Mesodermal cell (in vitro differentiated cells): Measurements from ENCODE around the gene IRAK1.

Source experiments
- H3K27ac ChIP-seq: 2 replicates; pipeline ENCODE4 v1.7.0; 2013; ENCODE audit warnings: mild to moderate bottlenecking, low read depth, low read length, moderate library complexity; ENCODE audit not compliant: severe bottlenecking
- H3K36me3 ChIP-seq: 2 replicates; pipeline ENCODE4 v1.7.1; 2013; ENCODE audit warnings: mild to moderate bottlenecking, low read length, moderate library complexity; ENCODE audit not compliant: control insufficient read depth, insufficient read depth
- H3K4me1 ChIP-seq: one replicate; pipeline ENCODE4 v1.7.1; 2013; ENCODE audit warnings: mild to moderate bottlenecking, low read length; ENCODE audit not compliant: insufficient read depth, control insufficient read depth, poor library complexity, severe bottlenecking
- H3K4me3 ChIP-seq: 2 replicates; pipeline ENCODE4 v1.7.0; 2013; ENCODE audit warnings: low read length, control low read depth, mild to moderate bottlenecking; ENCODE audit not compliant: insufficient read depth, poor library complexity, severe bottlenecking; ENCODE audit errors: extremely low read depth
- H3K9me3 ChIP-seq: 2 replicates; pipeline ENCODE4 v1.7.1; 2013; ENCODE audit warnings: mild to moderate bottlenecking, low read length, moderate library complexity; ENCODE audit not compliant: control insufficient read depth
- WGBS, 2 experiments: methylation state at CpG; one replicate each; pipeline ENCODE4 v1.1.5; 2013; ENCODE audit warnings: missing lambda C conversion rate in 2 of 2; ENCODE audit not compliant: insufficient coverage in 2 of 2; 5-methylcytosine and 5-hydroxymethylcytosine counted together

IRAK1 gene

GRCh38 chrX:153993978-153994377, 25.7 kb downstream of the IRAK1 start:
- H3K4me3 ChIP-seq = no peak overlapping the region
- 92% methylated on average over 2 of the region's 10 CpGs; no CpG with 5 or more reads in 1 of the 2 experiments for WGBS, 2 experiments
- no peak overlapping the region for H3K27ac ChIP-seq
- no peaks in the 10 kb centered on the region for H3K9me3 ChIP-seq
- no peaks in the 10 kb centered on the region for H3K36me3 ChIP-seq
- H3K4me1 ChIP-seq = no peaks in the 10 kb centered on the region

- no peaks in the 10 kb centered on the region for H3K36me3 ChIP-seq
- H3K4me3 ChIP-seq = no peak overlapping the region
- no peak overlapping the region for H3K27ac ChIP-seq
- H3K4me1 ChIP-seq = no peaks in the 10 kb centered on the region
- H3K9me3 ChIP-seq = no peaks in the 10 kb centered on the region
- 94 to 96% methylated on average over 5 to 8 of the region's 12 CpGs for WGBS, 2 experiments
These were observed 26.6 kb downstream of the IRAK1 start for GRCh38 chrX:153993079-153993478.

DNA sequence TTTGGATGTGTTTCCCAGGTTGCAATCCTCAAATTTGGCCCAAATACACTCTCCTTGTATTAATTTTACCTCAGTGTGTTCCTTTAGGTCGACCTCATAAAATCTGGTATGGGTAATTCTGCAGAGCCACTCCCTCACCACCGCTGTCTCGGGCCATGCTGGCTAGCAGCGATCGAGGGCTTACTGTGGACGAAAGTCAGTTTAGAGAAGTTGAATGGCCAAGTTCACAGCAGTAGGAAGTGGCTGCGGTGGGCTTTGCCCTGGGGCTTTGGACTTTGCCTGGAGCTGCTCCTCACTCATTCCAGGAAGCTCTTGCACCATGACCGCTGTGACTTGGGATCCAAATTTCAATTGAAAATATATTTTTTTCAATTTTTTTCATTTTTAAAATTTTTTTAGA, 27.5 kb downstream of the IRAK1 start:
- 67 to 100% methylated on average over 1 to 2 of the region's 8 CpGs for WGBS, 2 experiments
- no peak overlapping the region for H3K27ac ChIP-seq
- no peaks in the 10 kb centered on the region for H3K36me3 ChIP-seq
- H3K9me3 ChIP-seq = no peaks in the 10 kb centered on the region
- H3K4me1 ChIP-seq = no peaks in the 10 kb centered on the region
- H3K4me3 ChIP-seq = no peak overlapping the region

GRCh38 chrX:153991013-153991580, 28.6 kb downstream of the IRAK1 start:
- no CpG with 5 or more reads among the region's 3 CpGs for WGBS, 2 experiments
- Histone ChIP-seq H3K4me3 (no peak overlapping the region), H3K36me3 (no peaks in the 10 kb centered on the region), H3K4me1 (no peaks in the 10 kb centered on the region), H3K27ac (no peak overlapping the region), H3K9me3 (no peaks in the 10 kb centered on the region)

DNA sequence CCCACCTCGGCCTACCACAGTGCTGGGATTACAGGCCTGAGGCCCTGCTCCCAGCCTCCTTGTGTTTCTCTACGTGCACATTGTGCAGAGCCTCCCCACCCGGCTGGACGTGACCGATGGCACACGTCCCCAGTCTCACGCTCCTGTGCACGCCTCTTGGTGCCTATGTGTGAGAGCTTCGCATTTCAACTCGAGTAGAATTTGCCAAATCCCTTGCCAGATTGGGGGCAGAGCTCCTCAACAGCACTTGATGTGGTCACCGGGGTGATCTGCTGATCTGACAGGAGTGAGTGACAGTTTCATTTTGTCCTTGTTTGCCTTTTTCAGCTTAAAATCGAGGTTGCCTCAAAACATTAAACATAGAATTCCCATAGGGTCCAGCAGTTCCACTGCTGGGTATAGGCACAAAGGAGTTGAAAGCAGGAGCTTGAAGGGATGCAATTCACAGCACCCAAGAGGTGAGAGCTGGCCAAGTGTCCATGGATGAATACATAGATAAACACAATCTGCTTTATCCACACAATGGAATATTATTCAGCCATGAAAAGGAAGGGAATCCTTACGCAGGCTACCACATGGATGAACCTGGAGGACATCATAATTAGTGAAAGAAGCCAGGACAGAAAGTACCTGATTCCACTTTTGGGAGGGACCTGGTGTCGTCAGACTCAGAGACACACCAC, 29.6 kb downstream of the IRAK1 start:
- Histone ChIP-seq H3K4me1 (no peaks in the 10 kb centered on the region), H3K4me3 (no peak overlapping the region), H3K27ac (no peak overlapping the region), H3K9me3 (no peaks in the 10 kb centered on the region), H3K36me3 (no peaks in the 10 kb centered on the region)
- WGBS, 2 experiments = 97 to 100% methylated on average over 4 to 13 of the region's 14 CpGs

DNA sequence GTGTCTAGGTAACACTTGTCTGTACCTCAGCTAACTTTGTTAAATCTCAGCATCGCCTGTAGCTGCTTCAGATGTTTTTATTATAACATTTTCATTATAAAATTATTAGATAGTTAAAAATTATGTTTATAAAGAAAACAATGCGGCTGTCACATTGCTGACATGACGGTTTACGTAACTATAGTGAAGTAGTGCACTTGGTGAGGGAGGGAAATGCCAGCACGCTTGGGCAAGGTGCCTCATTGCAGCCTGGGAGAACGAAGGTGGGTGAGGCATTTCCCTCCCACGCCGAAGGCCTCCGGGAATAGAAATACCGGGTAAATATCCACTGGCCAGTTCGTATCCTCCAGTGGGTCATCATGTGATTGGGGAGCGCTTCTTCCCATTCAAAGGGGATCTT, 31.2 kb downstream of the IRAK1 start:
- no peaks in the 10 kb centered on the region for H3K9me3 ChIP-seq
- no peak overlapping the region for H3K4me3 ChIP-seq
- H3K27ac ChIP-seq = no peak overlapping the region
- H3K36me3 ChIP-seq = no peaks in the 10 kb centered on the region
- 93 to 95% methylated on average over 8 to 9 of the region's 12 CpGs for WGBS, 2 experiments
- no peaks in the 10 kb centered on the region for H3K4me1 ChIP-seq

GRCh38 chrX:153984351-153985178, 35.1 kb downstream of the IRAK1 start:
- Histone ChIP-seq H3K36me3 (no peaks in the 10 kb centered on the region), H3K9me3 (no peaks in the 10 kb centered on the region), H3K4me3 (no peak overlapping the region), H3K4me1 (no peaks in the 10 kb centered on the region), H3K27ac (no peak overlapping the region)
- WGBS, 2 experiments = 93 to 95% methylated on average over 5 of the region's 20 CpGs

DNA sequence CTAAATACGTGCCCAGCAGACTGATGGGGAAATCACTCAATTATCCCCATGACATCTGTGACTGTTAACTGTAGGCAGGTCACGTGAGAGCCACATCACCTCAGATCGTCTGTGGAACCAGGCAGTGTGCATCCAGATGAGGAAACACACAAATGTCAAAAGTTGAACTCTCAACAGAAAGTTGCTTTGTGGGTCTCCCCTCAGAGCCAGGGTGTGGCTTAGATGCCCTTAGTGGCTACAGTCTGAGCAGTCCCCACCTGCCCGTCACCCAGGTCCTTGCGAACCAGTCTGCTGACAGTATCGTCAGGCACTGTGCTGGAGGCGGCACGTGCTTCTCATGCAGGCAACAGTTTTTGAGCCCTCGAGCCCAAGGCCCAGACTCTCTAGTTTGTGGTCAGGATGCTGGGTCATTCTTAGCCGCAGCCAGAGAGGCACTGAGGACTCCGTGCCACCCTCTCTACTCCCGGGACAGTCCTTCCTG, 36.3 kb downstream of the IRAK1 start:
- WGBS, 2 experiments = 93 to 100% methylated on average over 4 to 10 of the region's 12 CpGs
- Histone ChIP-seq H3K27ac (no peak overlapping the region), H3K4me1 (no peaks in the 10 kb centered on the region), H3K36me3 (no peaks in the 10 kb centered on the region), H3K9me3 (no peaks in the 10 kb centered on the region), H3K4me3 (no peak overlapping the region)

GRCh38 chrX:153981771-153982533, 37.8 kb downstream of the IRAK1 start:
- no peaks in the 10 kb centered on the region for H3K36me3 ChIP-seq
- H3K4me3 ChIP-seq = no peak overlapping the region
- H3K4me1 ChIP-seq = no peaks in the 10 kb centered on the region
- H3K9me3 ChIP-seq = no peaks in the 10 kb centered on the region
- 92 to 98% methylated on average over 24 to 47 of the region's 52 CpGs for WGBS, 2 experiments
- no peak overlapping the region for H3K27ac ChIP-seq

GRCh38 chrX:153981231-153981630, 38.5 kb downstream of the IRAK1 start:
- Histone ChIP-seq H3K4me3 (no peak overlapping the region), H3K4me1 (no peaks in the 10 kb centered on the region), H3K9me3 (no peaks in the 10 kb centered on the region), H3K27ac (no peak overlapping the region), H3K36me3 (no peaks in the 10 kb centered on the region)
- WGBS, 2 experiments = 100% methylated on average over 1 of the region's 7 CpGs; no CpG with 5 or more reads in 1 of the 2 experiments
